ENCODE data around the gene SLC4A7.
"Not testable (repeated sequence)": the region's sequence is repeated elsewhere in the genome, so short reads cannot be mapped to it uniquely, and the experiment has no call there.

SLC4A7 gene

GRCh38 chr3:27360113-27361078 lies 123.8 kb downstream of the SLC4A7 start:
- DNase-seq (ENCODE audit: low read depth in 2 of 2): no peak

- DNase-seq (ENCODE audit: low read depth in 2 of 2): no peak
These were observed 125.8 kb downstream of the SLC4A7 start for GRCh38 chr3:27358372-27358771.

GRCh38 chr3:27357665-27358258 lies 126.4 kb downstream of the SLC4A7 start:
- peak; percentile 28 to 46 for DNase-seq (ENCODE audit: low read depth in 2 of 2)

- DNase-seq (ENCODE audit: low read depth in 2 of 2): no peak
These were observed 127.2 kb downstream of the SLC4A7 start for GRCh38 chr3:27356976-27357375.

GRCh38 chr3:27354588-27355203 lies 129.5 kb downstream of the SLC4A7 start:
- DNase-seq (ENCODE audit: low read depth in 2 of 2): no peak

GRCh38 chr3:27354161-27354560 lies 130.0 kb downstream of the SLC4A7 start:
- DNase-seq (ENCODE audit: low read depth in 2 of 2): no peak

- DNase-seq (ENCODE audit: low read depth in 2 of 2): no peak
These were observed 131.0 kb downstream of the SLC4A7 start for GRCh38 chr3:27353221-27353620.

- no peak for DNase-seq (ENCODE audit: low read depth in 2 of 2)
These were observed 132.1 kb downstream of the SLC4A7 start for GRCh38 chr3:27352047-27352446.

- DNase-seq (ENCODE audit: low read depth in 2 of 2): no peak
These were observed 134.4 kb downstream of the SLC4A7 start for GRCh38 chr3:27349832-27350231.

- no peak for DNase-seq (ENCODE audit: low read depth in 2 of 2)
These were observed 138.0 kb downstream of the SLC4A7 start for GRCh38 chr3:27345959-27346865.

GRCh38 chr3:27345493-27345892 lies 138.7 kb downstream of the SLC4A7 start:
- DNase-seq (ENCODE audit: low read depth in 2 of 2): no peak

- no peak for DNase-seq (ENCODE audit: low read depth in 2 of 2)
These were observed 139.1 kb downstream of the SLC4A7 start for GRCh38 chr3:27345045-27345444.

GRCh38 chr3:27344192-27344591 lies 140.0 kb downstream of the SLC4A7 start:
- no peak for DNase-seq (ENCODE audit: low read depth in 2 of 2)

GRCh38 chr3:27342267-27342666 lies 141.9 kb downstream of the SLC4A7 start:
- DNase-seq (ENCODE audit: low read depth in 2 of 2): no peak

- no peak for DNase-seq (ENCODE audit: low read depth in 2 of 2)
These were observed 143.7 kb downstream of the SLC4A7 start for GRCh38 chr3:27340534-27340933.

- DNase-seq (ENCODE audit: low read depth in 2 of 2): no peak
These were observed 148.6 kb downstream of the SLC4A7 start for GRCh38 chr3:27335571-27335970.

GRCh38 chr3:27333843-27334242 lies 150.3 kb downstream of the SLC4A7 start:
- DNase-seq (ENCODE audit: low read depth in 2 of 2): no peak

- not testable (repeated sequence) for DNase-seq (ENCODE audit: low read depth in 2 of 2)
These were observed 155.0 kb downstream of the SLC4A7 start for GRCh38 chr3:27328982-27329762.

- no peak for DNase-seq (ENCODE audit: low read depth in 2 of 2)
These were observed 157.3 kb downstream of the SLC4A7 start for GRCh38 chr3:27326629-27327545.

GRCh38 chr3:27326202-27326601 lies 158.0 kb downstream of the SLC4A7 start:
- DNase-seq (ENCODE audit: low read depth in 2 of 2): no peak
